Adrenal gland (tissue), 12 donors: ENCODE data around the gene KCNMA1. TPM values are rescaled to one million over a fixed set of nuclear protein-coding genes. Genes with fewer than 3 reads are reported as not detected.

Experiments used
- DNase-seq, 7 donors: peaks; one replicate each; pipeline ENCODE4 v3.0.0-alpha.2; 2019 to 2020
- H3K27ac ChIP-seq, 5 donors: fragments of 200-600 bp; sonication (generic) in 4 of 5; 1 replicate in 3 of 5; 2 replicates in 2 of 5; pipeline versions ENCODE4 v1.5.1 to v1.8.0; 2016 to 2020; ENCODE audit warnings: mild to moderate bottlenecking in 1 of 5
- H3K27me3 ChIP-seq: fragments of 200-600 bp; 2 replicates; pipeline ENCODE4 v1.8.0; 2021
- H3K36me3 ChIP-seq, 2 donors: fragments of 200-600 bp; replicated peaks in 1 of 2; 1 replicate in 1 of 2; 2 replicates in 1 of 2; pipeline versions ENCODE4 v1.5.1 to v1.8.0; 2018 to 2022
- H3K4me1 ChIP-seq, 2 donors: fragments of 200-600 bp; replicated peaks in 1 of 2; 1 replicate in 1 of 2; 2 replicates in 1 of 2; pipeline versions ENCODE4 v1.5.1 to v1.8.0; 2018 to 2021
- H3K4me3 ChIP-seq, 4 donors: fragments of 200-600 bp; sonication (generic) in 3 of 4; one replicate each; pipeline ENCODE4 v1.5.1; 2016 to 2018
- H3K9me3 ChIP-seq, 3 donors: fragments of 200-600 bp; sonication (generic) in 1 of 3; replicated peaks in 1 of 3; 1 replicate in 2 of 3; 2 replicates in 1 of 3; pipeline versions ENCODE4 v1.5.1 to v1.8.0; 2016 to 2021
- CTCF ChIP-seq, 6 experiments: fragments of 450-650 bp in 4 of 6; fragments of 200-600 bp in 2 of 6; sonication (generic) in 1 of 6; IDR thresholded peaks; 1 replicate in 5 of 6; 2 replicates in 1 of 6; pipeline versions ENCODE4 v1.5.1 to v1.8.0; 2016 to 2021; ENCODE audit warnings: antibody characterized with exemption in 6 of 6, mild to moderate bottlenecking in 2 of 6, moderate library complexity in 1 of 6
- POLR2A ChIP-seq, 2 donors: fragments of 450-650 bp; IDR thresholded peaks; one replicate each; pipeline ENCODE4 v1.6.1; 2017; ENCODE audit warnings: antibody characterized with exemption in 2 of 2, mild to moderate bottlenecking in 2 of 2, moderate library complexity in 1 of 2
- WGBS, 4 donors: extraction: QIAGEN DNeasy Blood & Tissue Kit in 2 of 4; methylation state at CpG; one replicate each; pipeline versions ENCODE4 v1.1.5 to v1.1.7; 2013 to 2017; 5-methylcytosine and 5-hydroxymethylcytosine counted together
- intact Hi-C, 2 donors: fragments of 100-400 bp; cut with DNase I; formaldehyde crosslinking; loops; one replicate each; pipeline versions ENCODE4 v1.14.1 to v1.15.0; 2022 to 2023
- polyA plus RNA-seq, 3 donors: library from polyadenylated mRNA; stranded (reverse); fragments of 200-250 nt in 2 of 3; fragments of 350-450 nt in 1 of 3; fragmentation: Illumina TruSeq in 1 of 3; extraction: RNeasy Lipid Tissue Mini Kit (QIAGEN cat#74804) in 1 of 3; gene quantifications; one replicate each; pipeline ENCODE4 v1.2.3, GENCODE V29; 2013 to 2014
- total RNA-seq, 9 donors: library from RNA; depleted of rRNA in 4 of 9; stranded (reverse); fragments of >200 nt in 4 of 9; fragments of 120-200 nt in 1 of 9; fragmentation: NEBNext Ultra II Directional in 1 of 9; extraction: Animal tissue kit (Norgen Biotek cat#: 25700) in 1 of 9; gene quantifications; one replicate each; pipeline versions ENCODE4 v1.1.0 to v1.2.4, GENCODE V29; 2013 to 2023
- donor health status: healthy with polysubstance abuse.
- donor health status: Bipolar disorder and iron deficiency.
- donor health status: DM: yes; HTN: yes; CAD: no.
- donor health status: DM: no; HTN: no; CAD: no.
- donor health status: DM: no; HTN: no; CAD: no.
- donor health status: DM: yes; HTN: yes; CAD: no.

KCNMA1 gene
- total and polyA plus RNA-seq, 12 donors, result 6.4 to 37.7 (median 13.4) TPM

GRCh38 chr10:77359950-77360520, 277.6 kb downstream of the KCNMA1 start:
- TF ChIP-seq POLR2A (IDR thresholded peaks at IDR 0.05), result no peak
- no peak for TF ChIP-seq CTCF (IDR thresholded peaks at IDR 0.05)
- H3K4me3 ChIP-seq, result no peak overlapping the region
- H3K9me3 ChIP-seq, result no peaks in the 10 kb centered on the region
- no peaks in the 10 kb centered on the region for H3K4me1 ChIP-seq
- intact Hi-C loops, result no loop called here
- WGBS, 4 donors, result 57 to 72% (median 64%) methylated on average over 2 of the region's 2 CpGs
- H3K27ac ChIP-seq, result no peak overlapping the region
- no peak for DNase-seq
- H3K27me3 ChIP-seq, result no peaks in the 10 kb centered on the region
- no peaks in the 10 kb centered on the region for H3K36me3 ChIP-seq

GRCh38 chr10:77359287-77359691, 278.3 kb downstream of the KCNMA1 start:
- intact Hi-C loops, result no loop called here

GRCh38 chr10:77358656-77359055, 279.0 kb downstream of the KCNMA1 start:
- Histone ChIP-seq H3K4me3 (no peak overlapping the region), H3K9me3 (no peaks in the 10 kb centered on the region), H3K4me1 (no peaks in the 10 kb centered on the region), H3K27me3 (no peaks in the 10 kb centered on the region), H3K36me3 (no peaks in the 10 kb centered on the region), H3K27ac (no peak overlapping the region)
- intact Hi-C loops, result no loop called here
- no peak for TF ChIP-seq CTCF (IDR thresholded peaks at IDR 0.05)
- TF ChIP-seq POLR2A (IDR thresholded peaks at IDR 0.05), result no peak
- DNase-seq, result no peak
- 84 to 92% (median 89%) methylated on average over 5 of the region's 5 CpGs for WGBS, 4 donors

More at GRCh38 chr10:77359287-77359691, 278.3 kb downstream of the KCNMA1 start:
- Histone ChIP-seq H3K27ac (no peak overlapping the region), H3K36me3 (no peaks in the 10 kb centered on the region), H3K4me3 (no peak overlapping the region), H3K4me1 (no peaks in the 10 kb centered on the region), H3K9me3 (no peaks in the 10 kb centered on the region), H3K27me3 (no peaks in the 10 kb centered on the region)
- 87 to 93% (median 93%) methylated on average over 9 of the region's 9 CpGs for WGBS, 4 donors
- DNase-seq, result no peak
- no peak for TF ChIP-seq CTCF (IDR thresholded peaks at IDR 0.05)
- TF ChIP-seq POLR2A (IDR thresholded peaks at IDR 0.05), result no peak

GRCh38 chr10:77357611-77358310, 279.8 kb downstream of the KCNMA1 start:
- no peaks in the 10 kb centered on the region for H3K36me3 ChIP-seq
- H3K9me3 ChIP-seq, result no peaks in the 10 kb centered on the region
- H3K4me3 ChIP-seq, result no peak overlapping the region
- no peak for DNase-seq
- 75 to 80% (median 78%) methylated on average over 4 of the region's 4 CpGs for WGBS, 4 donors
- TF ChIP-seq POLR2A (IDR thresholded peaks at IDR 0.05), result no peak
- intact Hi-C loops, result no loop called here
- H3K27me3 ChIP-seq, result no peaks in the 10 kb centered on the region
- H3K4me1 ChIP-seq, result no peaks in the 10 kb centered on the region
- no peak overlapping the region for H3K27ac ChIP-seq

GRCh38 chr10:77357185-77357584, 280.4 kb downstream of the KCNMA1 start:
- H3K4me3 ChIP-seq, result no peak overlapping the region
- intact Hi-C loops, result no loop called here
- H3K27me3 ChIP-seq, result no peaks in the 10 kb centered on the region
- no peaks in the 10 kb centered on the region for H3K9me3 ChIP-seq
- H3K36me3 ChIP-seq, result no peaks in the 10 kb centered on the region
- TF ChIP-seq CTCF (IDR thresholded peaks at IDR 0.05) (no peak), POLR2A (IDR thresholded peaks at IDR 0.05) (no peak)
- H3K27ac ChIP-seq, result no peak overlapping the region
- H3K4me1 ChIP-seq, result no peaks in the 10 kb centered on the region
- DNase-seq, result no peak
